Stimulated activated CD8-positive, alpha-beta memory T cell treated with anti-CD3 and anti-CD28 coated beads, Interleukin-2, amount 100 ng/mL, for 1 hour (primary cell): ENCODE results near the gene GFOD1.

Source experiments
- DNase-seq, 2 donors: peaks; one replicate each; pipeline ENCODE4 v3.0.0-alpha.2; 2020; ENCODE audit warnings: low read depth in 2 of 2

Gene GFOD1

GRCh38 chr6:13487122-13488014 lies at the start of gene GFOD1:
GFOD1 (minus strand) TSS chr6:13487600; CDS start chr6:13486890, 710 bp downstream.
- DNase-seq = peak; percentile 53 to 54

DNA sequence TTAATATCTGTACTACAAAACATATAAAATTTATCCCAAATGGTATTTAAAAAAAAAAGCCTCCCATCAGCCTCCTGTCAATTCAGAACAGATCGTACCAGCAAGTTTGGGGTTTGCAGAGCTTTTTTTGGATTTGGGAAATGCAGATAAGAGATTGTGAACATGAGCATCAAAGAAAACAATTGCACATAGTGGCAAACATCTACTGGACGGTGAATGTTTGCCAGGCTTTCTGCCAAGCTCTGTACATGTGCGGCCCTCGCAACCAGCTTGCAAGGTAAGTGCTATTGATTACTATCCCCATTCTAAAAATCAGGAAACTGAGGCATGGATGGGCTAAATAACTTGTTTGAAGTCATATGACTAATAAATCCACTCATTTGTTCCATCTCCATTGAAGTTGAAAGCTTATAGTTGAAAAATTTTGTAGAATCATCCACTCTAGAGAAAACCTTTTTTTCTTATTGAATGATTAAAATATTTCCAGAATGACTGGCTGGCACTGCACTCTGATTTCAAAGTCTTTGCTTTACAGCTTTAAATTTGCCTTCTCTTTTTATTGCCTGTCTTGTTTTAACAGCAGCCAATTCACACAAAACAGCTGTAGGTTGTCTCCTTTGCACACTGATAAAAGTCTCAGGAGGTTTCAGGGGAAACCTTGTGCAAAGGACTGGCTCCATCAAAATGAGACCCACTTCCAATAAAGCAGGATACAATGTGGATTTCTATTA lies 49.6 kb upstream of the GFOD1 start:
- DNase-seq = no peak

- no peak for DNase-seq
Observed at GRCh38 chr6:13535306-13535705, 47.9 kb upstream of the GFOD1 start.

GRCh38 chr6:13534536-13534935 lies 47.1 kb upstream of the GFOD1 start:
- DNase-seq = no peak

DNA sequence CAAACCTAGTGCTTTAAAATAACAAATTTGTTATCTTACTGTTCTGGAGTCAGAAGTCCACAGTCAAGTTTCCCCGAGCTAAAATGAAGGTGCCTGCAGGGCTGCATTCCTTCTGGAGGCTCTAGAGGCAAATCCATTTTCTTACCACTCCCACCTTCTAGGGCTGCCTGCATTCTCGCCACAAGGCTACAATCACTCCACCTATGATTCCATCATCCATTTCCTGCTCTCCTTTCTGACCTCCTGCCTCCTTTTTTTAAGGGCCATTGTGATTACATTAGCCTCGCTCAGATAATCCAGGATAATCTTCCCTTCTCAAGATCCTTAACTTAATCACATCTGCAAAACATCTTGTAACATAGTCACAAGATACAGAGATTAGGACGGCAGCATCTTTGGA lies 44.6 kb upstream of the GFOD1 start:
- DNase-seq = no peak

DNA sequence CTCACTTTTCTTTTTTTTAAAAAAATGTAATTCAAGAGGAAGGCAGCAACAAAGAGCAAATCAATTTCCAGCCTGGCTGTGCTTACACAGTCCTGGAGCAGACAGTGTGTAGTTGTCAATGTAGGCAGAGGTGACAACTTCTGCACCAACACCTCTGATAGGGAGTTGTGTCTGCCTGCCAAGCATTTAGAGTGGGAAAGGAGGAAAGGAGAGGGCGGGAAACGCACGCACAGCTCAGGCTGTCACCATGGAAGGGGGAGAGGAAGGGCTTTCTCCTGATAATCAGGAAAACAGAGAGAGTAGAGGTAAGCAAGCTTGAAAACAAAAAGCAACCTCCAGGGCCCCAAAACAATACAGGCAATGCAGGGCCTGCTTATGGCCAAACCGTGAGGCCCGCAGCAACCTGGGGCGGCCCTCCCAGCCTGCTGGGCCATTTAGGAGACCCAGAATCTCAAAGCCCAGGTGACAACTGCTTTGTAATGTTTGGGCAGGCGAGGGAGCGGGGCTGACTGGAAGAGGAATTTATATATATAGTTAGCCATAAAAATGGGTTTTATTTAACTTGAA lies 41.5 kb upstream of the GFOD1 start:
- no peak for DNase-seq

- DNase-seq = no peak
Observed at GRCh38 chr6:13528232-13528631, 40.8 kb upstream of the GFOD1 start.

- DNase-seq = no peak
Observed at GRCh38 chr6:13527671-13528056, 40.3 kb upstream of the GFOD1 start.

- DNase-seq = peak in 1 of 2 donors; percentile 2
Observed at GRCh38 chr6:13526727-13527670, 39.6 kb upstream of the GFOD1 start.

DNA sequence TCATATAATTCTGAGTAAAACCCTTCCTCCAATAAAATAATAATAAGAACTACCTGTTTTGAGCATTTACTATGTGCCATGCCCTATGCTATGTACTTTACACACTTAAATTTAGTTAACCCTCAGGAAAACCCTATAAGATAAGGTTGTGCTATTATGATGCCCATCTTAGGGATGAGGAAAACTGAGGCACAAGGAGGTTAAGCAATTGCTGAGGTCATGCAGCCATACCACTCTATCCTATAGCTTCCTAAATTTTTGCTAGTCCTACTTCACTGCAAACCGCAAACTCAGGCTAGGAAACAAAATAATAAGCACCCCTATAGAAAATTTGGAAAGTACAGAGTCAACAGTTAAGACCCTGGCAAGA lies 38.9 kb upstream of the GFOD1 start:
- DNase-seq = no peak

DNA sequence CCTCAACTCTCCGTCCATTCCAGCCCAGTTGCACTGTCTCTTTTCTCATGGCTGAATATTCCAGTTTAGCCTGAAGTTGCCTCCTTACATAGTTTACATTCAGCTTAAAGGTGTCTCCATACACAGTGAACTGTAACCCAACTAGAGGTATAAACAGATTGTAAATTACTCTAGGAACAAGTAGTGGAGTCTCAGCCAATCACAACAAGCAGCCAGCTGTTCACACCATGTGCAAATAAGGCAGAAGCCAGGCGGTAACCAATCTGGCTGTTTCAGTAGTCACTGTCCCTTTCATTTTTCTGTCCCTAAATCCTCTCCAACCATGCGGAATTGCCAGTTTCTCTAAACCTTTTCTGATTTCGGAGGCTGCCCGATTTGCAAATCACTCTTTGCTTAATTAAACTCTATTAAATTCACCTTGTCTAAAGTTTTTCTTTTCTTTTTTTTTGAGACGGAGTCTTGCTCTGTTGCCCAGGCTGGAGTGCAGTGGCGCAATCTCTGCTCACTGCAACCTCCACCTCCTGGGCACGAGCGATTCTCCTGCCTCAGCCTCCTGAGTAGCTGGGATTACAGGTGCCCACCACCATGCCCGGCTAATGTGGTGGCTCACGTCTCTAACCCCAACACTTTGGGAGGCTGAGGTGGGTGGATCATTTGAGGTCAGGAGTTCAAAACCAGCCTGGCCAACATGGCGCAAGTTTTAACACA lies 37.6 kb upstream of the GFOD1 start:
- no peak for DNase-seq

GRCh38 chr6:13523826-13524622 lies 36.6 kb upstream of the GFOD1 start:
- no peak for DNase-seq

- no peak for DNase-seq
Observed at GRCh38 chr6:13522656-13523055, 35.3 kb upstream of the GFOD1 start.

DNA sequence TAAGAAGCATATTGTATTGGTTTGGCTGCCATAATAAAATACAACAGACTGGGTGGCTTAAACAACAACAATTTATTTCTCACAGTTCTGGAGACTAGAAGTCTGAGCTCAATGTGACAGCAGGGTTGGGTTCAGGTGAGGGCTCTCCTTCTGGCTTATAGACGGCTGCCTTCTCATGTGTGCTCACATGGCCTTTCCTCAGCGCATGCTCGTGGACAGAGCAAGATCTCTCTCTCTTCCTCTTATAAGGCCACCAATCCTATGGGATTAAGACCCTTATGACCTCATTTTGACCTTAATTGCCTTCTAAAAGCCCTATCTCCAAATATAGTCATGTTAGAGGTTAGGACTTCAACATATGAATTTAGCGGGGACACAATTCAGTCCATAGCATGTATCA lies 32.4 kb upstream of the GFOD1 start:
- DNase-seq = no peak

GRCh38 chr6:13517116-13517515 lies 29.7 kb upstream of the GFOD1 start:
- no peak for DNase-seq

DNA sequence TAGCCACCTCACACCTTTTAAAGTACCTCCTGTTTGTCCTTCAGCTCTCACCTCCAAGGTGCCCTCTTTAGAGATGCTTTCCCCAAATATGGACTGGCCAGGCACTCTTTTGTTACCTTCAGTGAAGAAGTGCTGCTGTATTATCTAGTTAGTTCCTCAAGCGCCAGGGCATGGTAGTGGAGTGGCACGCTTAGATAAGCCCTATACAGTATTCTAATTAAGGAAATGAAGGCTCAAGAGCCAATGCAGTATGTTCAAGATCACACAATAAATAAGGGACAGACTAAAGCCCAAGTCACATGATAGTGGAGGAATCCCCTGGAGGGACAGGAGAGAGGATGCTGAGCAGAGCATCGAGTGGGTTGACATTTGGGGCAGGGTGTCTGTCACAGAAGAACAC lies 28.5 kb upstream of the GFOD1 start:
- no peak for DNase-seq

DNA sequence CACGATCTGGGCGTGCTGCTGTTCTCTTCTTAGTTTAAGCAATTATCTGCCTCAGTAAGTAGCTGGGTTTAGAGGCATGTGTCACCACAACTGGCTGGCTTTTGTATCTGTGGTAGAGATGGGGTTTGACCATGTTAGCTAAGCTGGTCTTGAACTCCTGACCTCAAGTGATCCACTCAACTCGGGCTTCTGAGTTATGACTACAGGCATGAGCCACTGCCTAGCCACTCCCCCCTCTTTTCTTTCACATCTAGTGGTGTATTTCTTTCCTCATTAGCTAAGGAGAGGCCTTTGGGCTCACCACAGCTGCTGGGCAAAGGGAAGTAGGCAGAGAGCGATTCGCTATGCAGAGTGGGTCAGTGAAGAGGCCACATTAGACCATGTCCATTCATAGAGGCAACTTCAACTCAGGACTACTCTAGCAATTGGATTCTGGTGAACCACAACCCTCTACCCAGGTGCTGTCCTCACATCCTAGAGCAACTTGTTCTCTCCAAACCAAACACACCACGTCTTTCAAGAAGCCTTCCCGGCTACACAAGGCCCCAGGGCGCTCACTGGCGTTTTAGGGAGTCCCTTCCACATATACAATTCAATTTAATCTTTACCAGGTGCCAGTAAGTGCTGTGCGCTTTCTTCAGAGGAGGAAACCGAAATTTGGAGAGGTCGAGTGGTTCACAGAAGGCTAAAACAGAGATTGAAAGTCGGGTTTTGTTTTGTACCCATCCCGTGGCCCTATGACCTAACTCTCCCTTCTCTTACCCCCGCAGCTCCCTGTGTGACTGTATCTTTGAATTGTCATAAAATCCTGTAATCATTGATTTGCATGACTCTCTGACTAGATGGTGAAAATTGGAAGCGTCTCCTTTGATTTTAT lies 26.5 kb upstream of the GFOD1 start:
- no peak for DNase-seq

- no peak for DNase-seq
Observed at GRCh38 chr6:13512900-13513299, 25.5 kb upstream of the GFOD1 start.
